ENCODE data around the gene TDRD5. TPM values are rescaled to one million over a fixed set of nuclear protein-coding genes. Genes with fewer than 3 reads are reported as not detected.
"Not testable (repeated sequence)": the region's sequence is repeated elsewhere in the genome, so short reads cannot be mapped to it uniquely, and the experiment has no call there.

Gene TDRD5
- total RNA-seq, 1 donor from 2014 or later = 0.54 TPM

- H3K36me3 ChIP-seq (ENCODE audit: control insufficient read depth, insufficient read depth, low read length) = no peaks in the 10 kb centered on the region
- no peaks in the 10 kb centered on the region for H3K27me3 ChIP-seq (ENCODE audit: control insufficient read depth, insufficient read depth, low read length)
- TF ChIP-seq, protein P1, sequence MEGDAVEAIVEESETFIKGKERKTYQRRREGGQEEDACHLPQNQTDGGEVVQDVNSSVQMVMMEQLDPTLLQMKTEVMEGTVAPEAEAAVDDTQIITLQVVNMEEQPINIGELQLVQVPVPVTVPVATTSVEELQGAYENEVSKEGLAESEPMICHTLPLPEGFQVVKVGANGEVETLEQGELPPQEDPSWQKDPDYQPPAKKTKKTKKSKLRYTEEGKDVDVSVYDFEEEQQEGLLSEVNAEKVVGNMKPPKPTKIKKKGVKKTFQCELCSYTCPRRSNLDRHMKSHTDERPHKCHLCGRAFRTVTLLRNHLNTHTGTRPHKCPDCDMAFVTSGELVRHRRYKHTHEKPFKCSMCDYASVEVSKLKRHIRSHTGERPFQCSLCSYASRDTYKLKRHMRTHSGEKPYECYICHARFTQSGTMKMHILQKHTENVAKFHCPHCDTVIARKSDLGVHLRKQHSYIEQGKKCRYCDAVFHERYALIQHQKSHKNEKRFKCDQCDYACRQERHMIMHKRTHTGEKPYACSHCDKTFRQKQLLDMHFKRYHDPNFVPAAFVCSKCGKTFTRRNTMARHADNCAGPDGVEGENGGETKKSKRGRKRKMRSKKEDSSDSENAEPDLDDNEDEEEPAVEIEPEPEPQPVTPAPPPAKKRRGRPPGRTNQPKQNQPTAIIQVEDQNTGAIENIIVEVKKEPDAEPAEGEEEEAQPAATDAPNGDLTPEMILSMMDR (IDR thresholded peaks at IDR 0.05; ENCODE audit: insufficient read depth, low read length, poor library complexity, severe bottlenecking) = no peak
- H3K4me3 ChIP-seq (ENCODE audit: low read depth, low read length) = no peak overlapping the region
- DNase-seq (ENCODE audit: low read depth) = no peak
These were observed 86.2 kb downstream of the TDRD5 start for GRCh38 chr1:179677882-179678281.

DNA sequence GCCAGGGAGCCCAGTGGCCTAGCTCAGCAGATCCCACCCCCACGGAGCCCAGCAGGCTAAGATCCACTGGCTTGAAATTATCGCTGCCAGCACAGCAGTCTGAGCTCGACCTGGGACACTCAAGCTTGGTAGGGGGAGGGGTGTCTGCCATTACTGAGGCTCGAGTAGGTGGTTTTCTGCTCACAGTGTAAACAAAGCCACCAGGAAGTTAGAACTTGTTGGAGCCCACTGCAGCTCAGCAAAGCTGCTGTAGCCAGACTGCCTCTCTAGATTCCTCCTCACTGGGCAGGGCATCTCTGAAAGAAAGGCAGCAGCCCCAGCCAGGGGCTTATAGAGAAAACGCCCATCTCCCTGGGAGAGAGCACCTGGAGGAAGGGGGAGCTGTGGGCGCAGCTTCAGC, 102.9 kb downstream of the TDRD5 start:
- H3K36me3 ChIP-seq (ENCODE audit: control insufficient read depth, insufficient read depth, low read length); H3K4me3 ChIP-seq (ENCODE audit: low read depth, low read length); DNase-seq (ENCODE audit: low read depth); H3K27me3 ChIP-seq (ENCODE audit: control insufficient read depth, insufficient read depth, low read length): not testable (repeated sequence)

DNA sequence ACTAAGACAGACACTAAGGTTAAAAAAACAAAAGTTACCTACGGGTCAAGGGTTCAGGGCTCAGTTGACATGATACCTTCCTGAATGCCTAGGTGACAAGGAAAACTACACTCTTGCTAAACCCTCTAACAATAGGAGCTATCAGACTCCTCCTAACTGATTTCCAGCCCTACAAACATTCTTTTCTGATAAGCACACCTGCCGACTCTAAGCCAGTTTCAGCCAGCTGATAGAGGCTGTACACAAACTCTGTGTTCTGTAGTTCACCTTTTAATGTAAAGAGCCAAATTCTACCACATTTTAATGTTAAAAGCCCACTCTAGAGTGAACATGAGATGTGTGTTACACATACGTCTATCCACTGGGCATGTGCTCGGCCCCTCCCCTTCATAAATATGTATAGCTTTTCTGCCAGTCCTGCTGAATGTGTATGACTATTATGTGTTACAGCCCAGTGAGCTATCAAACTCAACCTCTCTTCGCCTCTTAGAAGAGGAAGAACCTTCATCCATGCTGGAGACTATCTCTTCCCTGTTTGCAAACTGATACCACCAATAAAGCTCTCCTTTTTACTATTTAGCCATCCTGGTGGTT, 111.4 kb downstream of the TDRD5 start:
- H3K4me3 ChIP-seq (ENCODE audit: low read depth, low read length) = no peak overlapping the region
- TF ChIP-seq, protein P1 (IDR thresholded peaks at IDR 0.05; ENCODE audit: insufficient read depth, low read length, poor library complexity, severe bottlenecking) = no peak
- DNase-seq (ENCODE audit: low read depth) = no peak
- no peaks in the 10 kb centered on the region for H3K36me3 ChIP-seq (ENCODE audit: control insufficient read depth, insufficient read depth, low read length)
- no peaks in the 10 kb centered on the region for H3K27me3 ChIP-seq (ENCODE audit: control insufficient read depth, insufficient read depth, low read length)

- DNase-seq (ENCODE audit: low read depth) = no peak
- no peaks in the 10 kb centered on the region for H3K27me3 ChIP-seq (ENCODE audit: control insufficient read depth, insufficient read depth, low read length)
- TF ChIP-seq, protein P1 (IDR thresholded peaks at IDR 0.05; ENCODE audit: insufficient read depth, low read length, poor library complexity, severe bottlenecking) = peak; percentile 71
- H3K36me3 ChIP-seq (ENCODE audit: control insufficient read depth, insufficient read depth, low read length) = no peaks in the 10 kb centered on the region
- H3K4me3 ChIP-seq (ENCODE audit: low read depth, low read length) = no peak overlapping the region
These were observed 114.8 kb downstream of the TDRD5 start for GRCh38 chr1:179706339-179706941.

DNA sequence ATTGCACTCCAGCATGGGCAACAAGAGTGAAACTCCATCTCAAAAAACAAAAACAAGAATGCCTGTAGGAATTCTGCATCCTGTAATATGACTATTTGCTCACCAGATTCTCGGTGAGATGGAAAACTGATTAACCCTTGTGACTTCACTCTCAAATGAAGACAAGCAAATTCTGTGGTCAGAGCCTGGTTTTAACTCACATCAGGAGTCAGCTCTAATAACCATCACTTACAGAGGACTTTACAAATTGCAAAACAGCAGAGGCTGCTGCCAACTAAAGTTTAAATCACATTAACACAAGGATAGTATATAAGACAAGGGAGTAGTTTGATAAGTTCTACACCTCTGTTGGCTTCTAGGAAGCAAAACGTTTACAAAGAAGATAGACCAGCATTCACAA, 115.8 kb downstream of the TDRD5 start:
- H3K27me3 ChIP-seq (ENCODE audit: control insufficient read depth, insufficient read depth, low read length) = no peaks in the 10 kb centered on the region

GRCh38 chr1:179708434-179709195, 117.0 kb downstream of the TDRD5 start:
- no peak for DNase-seq (ENCODE audit: low read depth)
- Histone ChIP-seq H3K27me3 (ENCODE audit: control insufficient read depth, insufficient read depth, low read length) (no peaks in the 10 kb centered on the region), H3K36me3 (ENCODE audit: control insufficient read depth, insufficient read depth, low read length) (no peaks in the 10 kb centered on the region), H3K4me3 (ENCODE audit: low read depth, low read length) (no peak overlapping the region)
- TF ChIP-seq, protein P1 (IDR thresholded peaks at IDR 0.05; ENCODE audit: insufficient read depth, low read length, poor library complexity, severe bottlenecking) = no peak

More for the DNA sequence above, 115.8 kb downstream of the TDRD5 start:
- Histone ChIP-seq H3K4me3 (ENCODE audit: low read depth, low read length) (no peak overlapping the region), H3K36me3 (ENCODE audit: control insufficient read depth, insufficient read depth, low read length) (no peaks in the 10 kb centered on the region)
- DNase-seq (ENCODE audit: low read depth) = no peak
- TF ChIP-seq, protein P1 (IDR thresholded peaks at IDR 0.05; ENCODE audit: insufficient read depth, low read length, poor library complexity, severe bottlenecking) = no peak
